GM23248 (cell line): ENCODE data around the gene RSL1D1.

Source experiments
- EZH2 ChIP-seq: fragments of 200-600 bp; sonication (generic); IDR thresholded peaks from 2 replicates; pipeline ENCODE4 v1.6.1; 2018; ENCODE audit warnings: antibody characterized with exemption, mild to moderate bottlenecking; ENCODE audit not compliant: insufficient read depth, poor library complexity, severe bottlenecking
- EZH2phosphoT487 ChIP-seq: fragments of 200-600 bp; sonication (generic); IDR thresholded peaks from 2 replicates; pipeline ENCODE4 v1.6.1; 2018; ENCODE audit warnings: antibody characterized with exemption, moderate library complexity, mild to moderate bottlenecking, low read depth; ENCODE audit not compliant: insufficient read depth

DNA sequence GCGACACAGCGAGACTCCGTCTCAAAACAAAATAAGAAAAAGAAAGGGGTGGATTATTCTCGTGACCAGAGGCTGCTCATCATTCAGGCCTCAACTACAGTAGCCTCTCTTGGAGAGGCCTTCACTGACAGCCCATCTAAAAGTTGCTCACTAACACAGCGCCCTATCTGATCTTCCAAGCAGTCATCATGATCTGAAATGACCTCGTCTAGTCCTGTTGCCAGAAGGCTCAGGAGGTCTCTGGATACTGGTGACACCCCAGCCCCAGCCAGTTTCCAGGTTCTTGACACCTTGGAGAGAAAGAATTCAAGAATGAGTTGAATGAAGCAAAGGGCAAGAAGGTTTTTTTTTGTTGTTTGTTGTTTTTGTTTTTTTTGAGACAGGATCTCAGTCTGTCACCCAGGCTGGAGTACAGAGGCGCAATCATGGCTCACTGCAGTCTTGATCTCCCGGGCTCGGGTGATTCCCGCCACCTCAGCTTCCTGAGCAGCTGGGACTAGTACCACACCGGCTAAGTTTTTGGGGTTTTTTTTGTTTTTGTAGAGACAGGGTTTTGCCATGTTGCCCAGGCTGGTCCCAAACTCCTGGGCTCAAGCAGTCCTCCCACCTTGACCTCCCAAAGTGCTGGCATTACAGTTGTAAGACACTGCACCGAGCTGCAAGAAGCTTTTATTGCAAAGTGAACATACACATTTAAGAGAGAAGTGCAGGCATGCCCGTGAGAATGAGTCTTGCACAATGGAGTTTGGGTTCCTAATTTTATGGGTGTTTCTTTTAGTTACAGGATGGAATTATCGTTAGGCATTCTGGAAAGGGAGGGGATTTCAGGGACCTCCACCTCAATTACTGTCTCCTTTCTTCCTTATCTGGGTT is 51.6 kb downstream of the RSL1D1 start:
- TF ChIP-seq EZH2phosphoT487 (no peak), EZH2 (no peak)
